CD4-positive, alpha-beta T cell treated with Interleukin-4 for 4 hours (primary cell): ENCODE results near the gene UCP2.

ENCODE experiments used
- DNase-seq: peaks from one replicate; pipeline ENCODE4 v3.0.0-alpha.2; 2020

UCP2 gene, protein sequence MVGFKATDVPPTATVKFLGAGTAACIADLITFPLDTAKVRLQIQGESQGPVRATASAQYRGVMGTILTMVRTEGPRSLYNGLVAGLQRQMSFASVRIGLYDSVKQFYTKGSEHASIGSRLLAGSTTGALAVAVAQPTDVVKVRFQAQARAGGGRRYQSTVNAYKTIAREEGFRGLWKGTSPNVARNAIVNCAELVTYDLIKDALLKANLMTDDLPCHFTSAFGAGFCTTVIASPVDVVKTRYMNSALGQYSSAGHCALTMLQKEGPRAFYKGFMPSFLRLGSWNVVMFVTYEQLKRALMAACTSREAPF

GRCh38 chr11:73982595-73982989, at the start of gene UCP2:
UCP2 (minus strand) TSS chr11:73982843; CDS start chr11:73978378, 4,465 bp downstream.
- DNase-seq = peak; percentile 94

DNA sequence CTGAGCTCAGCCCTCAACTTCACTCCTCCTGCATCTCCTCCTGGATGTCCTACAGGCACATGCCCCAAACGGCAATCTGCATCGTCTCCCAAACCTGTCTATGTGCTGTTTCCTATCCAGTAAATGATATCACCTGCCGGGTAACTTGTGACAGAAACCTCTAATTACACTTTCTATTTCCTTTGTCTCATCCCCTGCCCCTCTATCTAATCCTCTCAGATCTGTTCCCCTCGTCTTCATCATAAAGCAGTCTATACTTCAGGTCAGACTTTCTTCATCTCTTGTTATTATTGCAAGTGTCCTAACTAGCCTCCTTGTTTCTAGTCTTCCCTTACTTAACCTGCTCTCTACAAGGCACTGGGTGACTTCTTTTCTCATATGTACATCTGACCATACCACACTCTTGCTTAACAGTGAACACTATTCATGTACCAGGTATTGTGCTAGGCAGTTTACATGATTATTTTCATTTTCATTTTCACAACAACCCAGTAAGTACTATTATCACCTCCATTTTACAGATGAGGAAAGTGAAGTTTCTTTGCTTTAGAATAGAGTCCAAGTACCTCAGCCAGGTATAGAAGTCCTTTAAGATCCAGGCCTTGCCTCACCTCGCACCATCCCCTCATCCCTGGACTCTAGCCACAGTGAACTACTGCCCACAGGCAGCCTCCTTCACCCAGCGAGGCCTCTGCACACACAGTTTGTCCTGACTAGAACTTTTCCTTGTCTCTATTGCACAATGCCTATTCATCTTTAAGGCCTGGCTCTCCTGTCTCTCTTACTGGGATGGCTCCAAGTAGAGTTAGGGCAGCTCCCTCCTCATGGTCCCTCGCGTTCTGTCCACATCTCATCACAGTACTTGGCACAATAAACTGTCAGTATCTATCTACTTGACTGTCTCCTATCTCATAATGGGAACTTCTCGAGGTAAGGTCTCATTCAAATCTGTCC, 48.4 kb upstream of the UCP2 start:
- peak; percentile 38 for DNase-seq

GRCh38 chr11:74025467-74026166, 43.0 kb upstream of the UCP2 start:
- DNase-seq = no peak

- DNase-seq = peak; percentile 40
These were observed 41.8 kb upstream of the UCP2 start for GRCh38 chr11:74024261-74025029.

GRCh38 chr11:74023276-74023675, 40.6 kb upstream of the UCP2 start:
- DNase-seq = no peak

GRCh38 chr11:74022546-74022945, 39.9 kb upstream of the UCP2 start:
- DNase-seq = no peak

- DNase-seq = no peak
These were observed 39.4 kb upstream of the UCP2 start for GRCh38 chr11:74021998-74022397.

DNA sequence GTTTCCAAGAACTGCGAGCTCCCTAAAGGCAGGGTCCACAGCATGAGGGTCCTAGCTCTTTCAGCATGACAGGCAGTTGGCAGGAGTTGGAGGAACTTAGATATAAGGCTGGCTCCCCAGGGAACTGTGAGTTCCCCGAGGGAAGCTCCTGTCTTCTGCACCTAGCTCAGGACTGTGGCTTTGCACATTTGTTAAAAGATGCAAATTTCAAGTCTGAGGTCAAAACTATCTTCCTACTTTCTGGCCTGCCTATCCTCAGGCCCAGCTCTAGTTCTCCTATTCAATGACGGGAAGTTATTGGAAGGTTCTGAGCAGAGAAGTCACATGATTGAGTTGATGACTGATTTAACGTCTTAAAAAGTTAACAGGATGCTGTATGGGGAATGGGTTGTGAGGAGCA, 37.9 kb upstream of the UCP2 start:
- no peak for DNase-seq

DNA sequence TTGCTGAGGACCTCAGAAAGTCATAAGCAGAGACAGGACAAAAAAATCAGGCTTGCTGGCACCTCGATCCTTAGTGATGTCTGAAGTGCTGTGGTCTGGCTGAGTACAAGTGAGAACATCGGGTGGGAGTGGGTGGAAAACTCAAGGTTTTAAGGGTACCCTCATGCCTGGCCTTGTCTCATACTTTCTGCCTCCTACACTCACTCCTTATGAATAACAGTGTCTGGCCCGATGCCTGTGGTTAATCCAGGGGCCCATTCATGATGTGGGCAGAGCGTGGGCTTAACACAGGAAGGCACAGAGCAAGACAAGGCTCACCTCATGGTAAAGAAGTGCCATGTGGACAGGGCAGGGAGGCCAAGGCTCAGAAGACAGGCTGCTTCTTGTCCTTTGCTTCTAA, 37.2 kb upstream of the UCP2 start:
- peak; percentile 33 for DNase-seq

- DNase-seq = no peak
These were observed 36.6 kb upstream of the UCP2 start for GRCh38 chr11:74019104-74019738.

GRCh38 chr11:74018331-74019005, 35.8 kb upstream of the UCP2 start:
- DNase-seq = no peak

DNA sequence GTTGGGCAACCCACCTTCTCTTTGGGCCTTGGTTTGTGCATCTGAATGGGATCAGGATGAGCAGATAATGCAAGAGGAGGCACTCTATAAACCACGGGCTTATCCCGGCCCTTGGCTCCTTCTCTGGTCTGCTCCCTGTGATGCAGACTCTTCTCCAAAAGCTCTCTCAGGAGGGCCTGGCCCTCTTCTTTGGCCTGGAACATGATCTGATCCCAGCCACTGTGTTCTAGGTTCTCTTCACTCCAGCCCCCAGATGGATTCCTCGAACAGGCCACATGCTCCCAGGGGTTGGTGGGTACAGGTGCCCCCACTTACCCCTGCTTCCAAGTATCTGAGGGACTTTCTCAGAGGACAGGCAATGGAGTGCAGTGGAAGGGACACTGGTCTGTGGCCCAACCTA, 35.0 kb upstream of the UCP2 start:
- DNase-seq = no peak

GRCh38 chr11:74015919-74016684, 33.5 kb upstream of the UCP2 start:
- peak; percentile 54 for DNase-seq

GRCh38 chr11:74014880-74015279, 32.2 kb upstream of the UCP2 start:
- DNase-seq = no peak

DNA sequence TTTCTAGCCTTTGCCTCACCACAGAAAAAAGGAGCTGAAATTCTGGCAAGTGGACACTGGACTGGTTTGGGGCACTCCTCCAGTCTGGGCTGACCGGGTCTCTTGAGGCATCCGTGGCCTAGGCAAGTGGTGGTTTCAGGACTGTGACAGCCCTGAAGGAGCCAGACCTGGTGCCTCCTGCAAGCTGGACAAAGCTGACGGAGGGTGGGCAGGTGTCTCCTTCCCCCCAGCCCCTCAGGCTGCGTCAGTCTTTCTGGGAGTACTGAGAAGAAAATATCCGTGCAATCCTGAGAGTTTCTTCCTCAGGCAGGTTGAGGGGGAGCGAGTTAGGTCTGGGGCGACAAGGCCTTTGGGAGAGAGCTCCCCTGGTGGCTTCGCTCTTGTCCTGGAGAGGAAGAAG, 30.5 kb upstream of the UCP2 start:
- DNase-seq = no peak

- DNase-seq = no peak
These were observed 29.6 kb upstream of the UCP2 start for GRCh38 chr11:74012074-74012809.

DNA sequence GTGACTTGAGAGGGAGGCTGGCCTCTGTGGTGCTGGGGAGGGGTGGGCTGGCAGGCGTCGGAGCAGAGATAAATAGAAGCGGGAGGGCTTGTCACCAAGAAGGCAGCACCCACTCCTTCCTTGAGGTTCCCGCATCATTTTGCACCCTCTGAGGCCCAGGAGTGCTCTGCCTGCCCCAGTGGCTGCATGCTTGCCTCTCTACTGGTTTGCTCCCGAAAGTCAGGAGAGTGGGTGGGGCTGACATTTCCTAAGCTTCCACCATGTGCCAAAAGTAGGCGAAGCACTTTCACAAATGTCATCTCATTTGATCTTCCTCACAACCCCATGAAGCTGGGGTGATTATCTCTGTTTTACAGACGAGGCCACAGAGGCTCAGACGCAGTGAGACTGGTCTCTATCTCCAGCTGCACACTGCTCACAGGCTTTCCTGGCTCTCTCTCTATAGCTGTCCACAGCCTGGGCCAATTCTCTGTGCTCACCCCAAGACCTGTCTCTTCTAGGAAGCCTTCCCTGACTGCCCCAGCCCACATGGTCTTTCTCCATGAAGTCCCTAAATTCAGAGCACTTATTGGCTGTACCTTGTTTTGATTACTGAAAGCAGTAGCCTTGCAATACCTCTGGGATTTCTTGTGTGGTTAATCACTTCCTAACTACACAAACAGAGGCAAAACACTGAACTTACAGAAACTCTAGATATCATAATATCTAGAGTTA, 28.9 kb upstream of the UCP2 start:
- peak; percentile 92 for DNase-seq

GRCh38 chr11:74010306-74011300, 28.0 kb upstream of the UCP2 start:
- no peak for DNase-seq
